KOPT-K1 (cell line): ENCODE results near the gene MRPL27.
A peak's percentile ranks its signal among the peaks of the same experiment; 100 is the strongest.
"Not testable (repeated sequence)": the region's sequence is repeated elsewhere in the genome, so short reads cannot be mapped to it uniquely, and the experiment has no call there.

Source experiments
- H3K27ac ChIP-seq: fragments of 200-600 bp; sonication (generic); 2 replicates; pipeline ENCODE4 v1.5.1; 2016; ENCODE audit warnings: antibody characterized with exemption, mild to moderate bottlenecking, low read depth, low read length; ENCODE audit not compliant: poor library complexity, severe bottlenecking
- H3K36me3 ChIP-seq: fragments of 200-600 bp; sonication (generic); 2 replicates; pipeline ENCODE4 v1.5.1; 2017; ENCODE audit warnings: antibody characterized with exemption, mild to moderate bottlenecking, low read length, moderate library complexity; ENCODE audit not compliant: insufficient read depth
- H3K9me3 ChIP-seq: fragments of 200-600 bp; sonication (generic); 2 replicates; pipeline ENCODE4 v1.5.1; 2017; ENCODE audit warnings: antibody characterized with exemption, low read length, mild to moderate bottlenecking; ENCODE audit not compliant: insufficient read depth, poor library complexity, severe bottlenecking

The MRPL27 gene

DNA sequence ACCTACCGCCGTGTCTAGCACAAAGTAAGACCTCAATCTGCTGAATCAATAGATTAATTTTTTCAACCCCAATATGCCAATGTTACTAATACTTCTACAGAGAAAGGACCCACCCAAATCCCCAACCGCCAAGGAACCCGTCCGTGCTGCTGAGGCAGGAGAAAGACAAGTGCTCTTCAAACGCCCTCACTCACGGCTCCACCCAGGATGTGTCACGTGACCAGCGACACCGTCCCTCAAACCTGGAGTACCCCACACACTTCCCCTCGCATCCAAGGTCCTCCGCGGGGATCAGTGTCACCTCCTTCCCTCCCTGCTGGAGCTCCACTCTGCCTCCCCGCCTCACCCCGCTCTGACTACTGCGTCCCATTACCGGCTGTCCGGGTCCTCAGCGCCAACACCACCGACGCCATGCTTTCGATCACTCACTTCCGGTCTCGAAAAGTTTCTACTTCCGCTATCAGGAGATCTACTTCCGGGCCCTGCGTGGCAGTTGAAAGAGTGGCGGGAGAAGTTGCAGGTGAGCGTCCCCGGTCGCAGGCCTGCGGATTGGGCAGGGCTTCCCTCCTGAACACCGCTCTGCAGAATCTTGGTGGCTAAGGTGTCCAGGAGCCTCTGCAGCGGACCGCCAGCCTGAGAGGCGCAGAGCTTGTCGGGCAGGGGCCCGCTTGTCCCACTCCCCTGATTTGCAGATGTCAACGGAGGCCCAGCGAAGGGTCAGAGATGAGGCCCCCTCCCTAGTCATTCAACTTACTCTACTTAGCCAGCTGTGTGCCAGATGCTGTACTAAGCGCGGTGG lies at the start of gene MRPL27, which contains the start of gene EME1:
MRPL27 (minus strand) TSS at position 427 of the 799 bp plus-strand sequence; CDS start at position 413, 14 bp downstream.
EME1 (plus strand) TSS at position 472 of the 799 bp plus-strand sequence. CDS start 1,980 bp downstream, outside the sequence.
- Histone ChIP-seq H3K9me3 (no peaks in the 10 kb centered on the region), H3K36me3 (peaks cover 70% of the 10 kb centered on the region), H3K27ac (peak within 1 kb of the TSS; percentile 95)

DNA sequence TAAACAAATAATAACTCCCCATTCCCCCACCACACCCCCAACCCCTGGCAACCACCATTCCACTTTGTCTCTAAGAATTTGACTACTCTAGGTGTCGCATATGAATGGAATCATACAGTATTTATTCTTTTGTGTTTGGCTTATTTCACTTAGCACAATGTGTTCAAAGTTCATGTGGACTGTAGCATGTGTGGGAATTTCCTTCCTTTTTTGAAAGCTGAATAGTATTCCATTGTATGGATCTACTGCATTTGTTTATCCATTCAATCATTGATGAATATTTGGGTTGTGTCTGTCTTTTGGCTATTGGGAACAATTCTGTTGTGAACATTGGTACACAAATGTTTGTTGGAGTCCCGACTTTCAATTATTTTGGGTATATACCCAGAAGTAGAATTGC lies 49.8 kb upstream of the MRPL27 start:
- H3K36me3 ChIP-seq = no peaks in the 10 kb centered on the region
- H3K9me3 ChIP-seq = peaks cover 7% of the 10 kb centered on the region
- H3K27ac ChIP-seq = no peak overlapping the region

DNA sequence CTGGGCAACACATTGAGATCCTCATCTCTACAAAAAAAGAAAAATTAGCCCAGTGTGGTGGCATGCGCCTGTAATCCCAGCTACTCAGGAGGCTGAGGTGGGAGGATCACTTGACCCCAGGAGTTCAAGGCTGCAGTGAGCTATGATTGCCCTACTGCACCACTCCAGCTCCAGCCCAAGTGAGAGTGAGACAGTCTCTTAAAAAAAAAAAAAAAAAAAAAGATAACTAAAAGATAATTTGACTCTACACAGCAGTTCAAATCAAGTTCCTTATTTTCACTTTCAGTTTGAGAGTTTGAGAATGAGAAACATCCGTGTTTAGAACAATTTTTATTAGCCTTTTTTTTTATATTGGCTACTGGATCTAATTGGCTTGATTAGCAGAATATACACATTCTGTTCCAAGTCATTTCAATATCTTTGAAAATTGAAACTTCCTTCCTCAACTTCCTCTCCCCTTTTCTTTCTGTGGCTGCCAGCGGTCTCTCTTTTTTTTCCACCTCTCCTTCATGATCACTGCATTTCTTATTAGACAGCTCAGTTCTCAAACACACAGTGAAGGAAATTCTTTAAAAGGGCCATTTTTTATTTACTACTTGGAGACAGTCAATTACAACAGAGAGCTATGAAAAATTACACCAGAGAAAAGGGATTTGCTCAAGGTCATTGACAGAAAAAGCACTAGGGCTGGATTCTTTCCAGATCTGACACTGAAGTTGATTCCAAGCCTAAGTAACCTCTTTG lies 48.5 kb upstream of the MRPL27 start:
- H3K9me3 ChIP-seq = peaks cover 7% of the 10 kb centered on the region
- H3K36me3 ChIP-seq = no peaks in the 10 kb centered on the region
- H3K27ac ChIP-seq = peak overlapping the region; percentile 74

- Histone ChIP-seq H3K36me3 (no peaks in the 10 kb centered on the region), H3K9me3 (peaks cover 7% of the 10 kb centered on the region), H3K27ac (peak overlapping the region; percentile 74)
These were observed 47.6 kb upstream of the MRPL27 start for GRCh38 chr17:50420419-50421112.

DNA sequence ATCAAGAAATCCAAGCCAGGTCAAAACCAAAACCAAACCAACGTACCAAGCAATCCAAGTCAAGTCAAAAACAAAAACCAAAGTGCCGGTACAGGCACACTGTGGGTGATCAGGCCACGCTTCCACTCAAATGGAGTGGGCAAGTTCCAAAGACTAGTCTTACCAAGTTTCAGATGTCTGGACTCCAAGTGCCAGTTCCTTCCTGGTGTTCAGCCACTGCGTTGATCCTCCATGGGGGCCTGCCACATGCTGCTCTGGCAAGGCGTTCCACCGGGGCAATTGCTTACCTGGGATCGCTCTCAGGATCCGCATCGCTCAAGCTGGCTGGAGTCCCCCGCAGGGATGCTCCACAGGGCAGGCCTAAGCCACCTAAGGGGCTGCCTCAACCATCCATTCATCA lies 46.6 kb upstream of the MRPL27 start:
- H3K27ac ChIP-seq, H3K9me3 ChIP-seq, H3K36me3 ChIP-seq: not testable (repeated sequence)

DNA sequence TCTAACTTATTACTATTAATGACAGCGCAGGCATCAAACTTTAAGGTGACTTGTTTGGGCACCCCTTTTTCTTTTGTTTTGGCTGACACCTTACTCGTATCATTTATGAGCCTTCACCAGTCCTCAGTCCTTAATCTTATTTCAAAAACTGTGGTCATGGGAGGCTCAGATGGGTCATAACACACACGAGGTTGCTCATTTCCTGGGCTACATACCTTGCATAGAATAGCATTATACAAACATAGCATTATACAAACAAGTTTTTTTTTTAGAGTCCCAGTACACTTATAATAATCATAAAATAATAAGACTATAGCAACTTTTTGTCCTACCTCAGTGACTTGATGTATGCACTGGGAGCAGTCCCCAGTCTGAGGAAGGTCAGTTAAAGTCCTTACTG lies 41.8 kb upstream of the MRPL27 start:
- Histone ChIP-seq H3K27ac (no peak overlapping the region), H3K36me3 (no peaks in the 10 kb centered on the region), H3K9me3 (peaks cover 7% of the 10 kb centered on the region)

DNA sequence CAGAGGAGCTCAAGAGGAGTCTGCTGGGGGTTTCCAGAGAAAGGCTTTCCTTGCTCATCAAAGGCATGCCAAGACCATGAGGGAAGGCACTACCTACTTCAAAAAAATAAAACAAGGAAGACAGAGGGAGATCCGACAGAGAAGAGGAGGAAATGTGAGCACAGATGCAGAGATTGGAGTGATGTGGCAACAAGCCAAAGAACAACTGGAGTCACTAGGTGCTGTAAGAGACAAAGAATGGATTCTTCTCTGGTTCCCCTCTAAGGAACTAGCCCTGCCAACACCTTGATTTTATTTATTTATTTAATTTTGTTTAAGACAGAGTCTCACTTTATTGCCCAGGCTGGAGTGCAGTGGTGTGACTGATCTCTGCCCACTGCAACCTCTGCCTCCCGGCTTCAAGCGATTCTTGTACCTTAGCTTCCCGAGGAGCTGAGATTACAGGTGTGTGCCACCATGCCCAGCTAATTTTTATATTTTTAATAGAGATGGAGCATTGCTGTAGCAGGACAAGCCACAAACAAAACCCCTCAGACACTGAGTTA lies 39.3 kb upstream of the MRPL27 start:
- H3K9me3 ChIP-seq = no peaks in the 10 kb centered on the region
- no peak overlapping the region for H3K27ac ChIP-seq
- H3K36me3 ChIP-seq = no peaks in the 10 kb centered on the region

DNA sequence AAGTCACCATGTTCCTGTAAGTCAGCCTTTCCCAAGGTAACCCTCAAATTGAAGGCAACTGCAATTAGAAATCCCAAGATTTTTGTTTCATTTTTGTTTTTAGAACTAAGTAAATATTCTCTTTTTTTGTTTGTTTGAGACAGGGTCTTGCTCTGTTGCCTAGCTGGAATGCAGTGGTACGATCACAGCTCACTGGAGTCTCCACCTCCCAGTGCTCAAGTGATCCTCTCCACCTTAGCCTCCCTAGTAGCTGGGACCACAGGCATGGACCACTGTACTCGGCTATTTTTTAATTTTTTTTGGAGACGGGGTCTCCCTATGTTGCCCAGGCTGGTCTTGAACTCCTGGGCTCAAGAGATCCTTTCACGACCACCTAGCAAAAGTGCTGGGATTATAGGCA lies 34.9 kb upstream of the MRPL27 start:
- Histone ChIP-seq H3K36me3 (no peaks in the 10 kb centered on the region), H3K9me3 (no peaks in the 10 kb centered on the region), H3K27ac (no peak overlapping the region)

DNA sequence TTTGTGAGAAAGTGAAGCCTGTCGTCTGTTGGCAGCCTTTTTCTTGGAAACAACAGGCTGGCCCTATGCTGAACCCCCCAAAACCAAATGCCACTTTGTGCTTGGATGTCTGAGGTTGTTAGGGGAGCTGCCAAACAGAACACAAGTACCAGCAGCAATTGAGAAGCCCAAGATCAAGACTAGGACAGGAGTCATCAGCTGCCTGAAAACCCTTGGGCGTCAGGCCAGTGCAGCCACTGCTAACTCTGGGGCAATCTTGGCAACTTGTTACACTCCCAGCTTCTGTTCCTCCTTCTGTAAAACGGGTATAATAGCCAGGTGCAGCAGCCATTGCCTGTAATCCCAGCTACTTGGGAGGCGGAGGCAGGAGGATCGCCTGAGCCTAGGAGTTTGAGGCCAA lies 33.6 kb upstream of the MRPL27 start:
- Histone ChIP-seq H3K27ac (no peak overlapping the region), H3K36me3 (no peaks in the 10 kb centered on the region), H3K9me3 (no peaks in the 10 kb centered on the region)

DNA sequence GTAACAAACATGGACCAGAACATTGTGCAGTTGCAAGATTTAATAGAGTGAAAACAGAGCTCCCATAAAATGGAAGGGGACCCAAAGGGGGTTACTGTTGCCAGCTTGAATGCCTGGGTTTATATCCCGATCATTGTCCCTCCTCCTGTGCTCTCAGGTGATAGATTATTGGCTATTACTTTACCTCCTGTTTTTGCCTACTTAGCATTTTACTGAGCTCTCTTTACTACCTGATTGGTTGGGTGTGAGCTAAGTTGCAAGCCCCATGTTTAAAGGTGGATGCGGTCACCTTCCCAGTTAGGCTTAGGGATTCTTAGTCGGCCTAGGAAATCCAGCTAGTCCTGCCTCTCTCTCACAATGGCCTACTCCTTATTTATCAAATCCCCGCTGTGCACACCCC lies 32.4 kb upstream of the MRPL27 start:
- H3K9me3 ChIP-seq, H3K36me3 ChIP-seq, H3K27ac ChIP-seq: not testable (repeated sequence)

- not testable (repeated sequence) for H3K27ac ChIP-seq, H3K36me3 ChIP-seq, H3K9me3 ChIP-seq
These were observed 26.6 kb upstream of the MRPL27 start for GRCh38 chr17:50399591-50399990.

GRCh38 chr17:50398672-50399071 lies 25.7 kb upstream of the MRPL27 start:
- H3K27ac ChIP-seq, H3K9me3 ChIP-seq: not testable (repeated sequence)
- peaks cover 19% of the 10 kb centered on the region for H3K36me3 ChIP-seq

- Histone ChIP-seq H3K9me3 (no peaks in the 10 kb centered on the region), H3K36me3 (peaks cover 27% of the 10 kb centered on the region), H3K27ac (peak overlapping the region; percentile 75)
These were observed 24.9 kb upstream of the MRPL27 start for GRCh38 chr17:50397919-50398285.

DNA sequence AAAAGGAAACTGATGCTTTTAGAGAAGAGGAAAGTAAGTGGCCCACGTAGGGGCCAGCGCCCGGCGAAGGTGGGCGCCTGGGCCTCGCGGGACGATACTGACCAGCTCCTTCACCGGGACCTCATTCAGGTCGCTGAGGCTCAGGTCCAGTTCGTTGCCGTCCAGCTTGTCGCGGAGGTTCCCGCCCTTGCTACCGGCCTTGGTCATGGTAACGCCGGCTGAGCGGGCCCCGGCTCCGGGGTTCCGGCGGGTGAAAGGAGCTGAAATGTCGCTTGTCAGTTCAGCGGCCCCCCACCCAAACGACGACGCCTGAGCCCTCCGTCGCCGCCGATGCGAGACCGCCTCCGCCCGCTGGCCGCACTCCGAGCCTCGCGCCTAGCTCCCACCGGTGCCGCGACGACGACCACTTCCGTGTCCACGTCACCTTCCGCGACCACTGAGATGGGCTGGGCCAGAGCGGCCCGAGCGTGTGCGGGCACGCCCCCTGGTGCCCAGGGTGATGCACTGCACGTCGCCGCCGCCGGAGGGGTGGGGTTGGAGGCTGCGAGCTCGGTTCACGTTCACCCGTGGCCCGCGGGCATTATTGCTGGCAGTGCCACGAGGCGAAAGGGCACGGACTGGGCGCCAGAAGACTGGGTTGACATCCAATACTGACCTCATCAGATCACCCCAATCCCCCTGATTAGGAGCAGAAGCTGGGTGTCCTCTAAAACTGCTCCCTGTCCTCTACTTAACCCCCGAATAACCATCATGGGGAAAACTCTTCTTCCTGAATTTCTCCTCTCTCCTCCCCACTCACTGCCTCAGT lies 24.3 kb upstream of the MRPL27 start, which contains the start of gene LRRC59:
LRRC59 (minus strand) TSS at position 413 of the 808 bp plus-strand sequence; CDS start at position 207, 206 bp downstream.
- no peaks in the 10 kb centered on the region for H3K9me3 ChIP-seq
- peaks cover 33% of the 10 kb centered on the region for H3K36me3 ChIP-seq
- peak within 1 kb of the TSS; percentile 75 for H3K27ac ChIP-seq
